Endodermal cell (in vitro differentiated cells): ENCODE results near the gene SDC4. TPM values are rescaled to one million over a fixed set of nuclear protein-coding genes. Genes with fewer than 3 reads are reported as not detected.
A peak's percentile ranks its signal among the peaks of the same experiment; 100 is the strongest.
"Not testable (repeated sequence)": the region's sequence is repeated elsewhere in the genome, so short reads cannot be mapped to it uniquely, and the experiment has no call there.

ENCODE experiments used
- DNase-seq: peaks from one replicate; pipeline ENCODE4 v3.0.0-alpha.2; 2017
- H3K27ac ChIP-seq: 2 replicates; pipeline ENCODE4 v1.5.1; 2013; ENCODE audit warnings: mild to moderate bottlenecking, low read depth, low read length, moderate library complexity
- H3K27me3 ChIP-seq: 2 replicates; pipeline ENCODE4 v1.6.1; 2013; ENCODE audit warnings: mild to moderate bottlenecking, low read length, moderate library complexity; ENCODE audit not compliant: insufficient read depth, control insufficient read depth, poor library complexity, severe bottlenecking
- H3K36me3 ChIP-seq: 2 replicates; pipeline ENCODE4 v1.7.0; 2013; ENCODE audit warnings: mild to moderate bottlenecking, low read length, moderate library complexity; ENCODE audit not compliant: control insufficient read depth, insufficient read depth
- H3K4me1 ChIP-seq: one replicate; pipeline ENCODE4 v1.7.0; 2013; ENCODE audit warnings: low read length; ENCODE audit not compliant: control insufficient read depth, insufficient read depth
- H3K4me3 ChIP-seq: 2 replicates; pipeline ENCODE4 v1.5.1; 2013; ENCODE audit warnings: mild to moderate bottlenecking, low read length, moderate library complexity
- H3K9ac ChIP-seq: 2 replicates; pipeline ENCODE4 v1.6.1; 2013; ENCODE audit warnings: mild to moderate bottlenecking, low read length, moderate library complexity; ENCODE audit not compliant: poor library complexity, severe bottlenecking; ENCODE audit errors: extremely low read depth
- H3K9me3 ChIP-seq: 2 replicates; pipeline ENCODE4 v1.6.1; 2013; ENCODE audit warnings: mild to moderate bottlenecking, low read length, moderate library complexity; ENCODE audit not compliant: control insufficient read depth
- H3K27ac Mint-ChIP-seq: 2 replicates; pipeline ENCODE4 v1.8.0; 2020; ENCODE audit warnings: mixed read lengths
- H3K27me3 Mint-ChIP-seq: 2 replicates; pipeline ENCODE4 v1.8.0; 2021; ENCODE audit warnings: mild to moderate bottlenecking, mixed read lengths; ENCODE audit not compliant: insufficient read depth
- H3K36me3 Mint-ChIP-seq: 2 replicates; pipeline ENCODE4 v1.8.0; 2020; ENCODE audit warnings: low read depth, mixed read lengths
- H3K4me1 Mint-ChIP-seq: 2 replicates; pipeline ENCODE4 v1.8.0; 2020; ENCODE audit warnings: mixed read lengths
- H3K4me3 Mint-ChIP-seq: 2 replicates; pipeline ENCODE4 v1.8.0; 2020; ENCODE audit warnings: mild to moderate bottlenecking, moderate library complexity, mixed read lengths
- H3K9me3 Mint-ChIP-seq: 2 replicates; pipeline ENCODE4 v1.8.0; 2020; ENCODE audit warnings: mild to moderate bottlenecking, mixed read lengths
- WGBS, 2 experiments: methylation state at CpG; one replicate each; pipeline versions ENCODE4 v1.1.5 to v1.1.7; 2013; ENCODE audit warnings: missing lambda C conversion rate in 2 of 2, mixed read lengths in 1 of 2; ENCODE audit not compliant: insufficient coverage in 1 of 2, insufficient read length in 1 of 2; 5-methylcytosine and 5-hydroxymethylcytosine counted together
- total RNA-seq, 2 donors: library from RNA; stranded (reverse); fragmentation: NEBNext Ultra II Directional in 1 of 2; extraction: Animal tissue kit (Norgen Biotek cat#: 25700) in 1 of 2; gene quantifications; 2 replicates in 1 of 2; 3 replicates in 1 of 2; pipeline ENCODE4 v1.2.1, GENCODE V29; 2021
- TF ChIP-seq, protein P1 (sequence below): fragments of 200-600 bp; sonication (generic); conservative IDR thresholded peaks from 2 replicates; pipeline ENCODE4 v1.5.0; 2021; ENCODE audit warnings: antibody characterized with exemption, mild to moderate bottlenecking

Gene SDC4
- total RNA-seq, 2 donors from 2014 or later: 78.0 to 118 TPM

DNA sequence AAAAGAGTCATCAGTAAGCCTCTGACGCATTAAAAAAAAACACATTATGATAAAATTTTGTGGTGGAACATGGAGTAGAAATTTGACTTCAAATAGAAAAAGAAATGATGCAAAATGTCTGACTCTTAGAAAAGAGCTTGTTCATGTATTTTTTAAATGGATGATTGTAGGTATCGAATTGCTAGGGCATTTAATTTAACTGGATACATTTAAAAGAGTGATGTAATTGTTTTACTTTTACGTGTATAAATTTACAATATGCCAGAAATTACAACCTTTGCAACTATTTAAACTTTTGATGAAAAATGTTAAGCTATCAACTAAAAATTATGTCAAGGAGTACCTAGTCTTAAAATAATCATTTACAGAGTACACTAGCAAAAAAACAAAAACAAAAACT is 4.5 kb upstream of the SDC4 start:
- Mint-ChIP-seq H3K27me3 (no peaks in the 10 kb centered on the region), H3K36me3 (no peaks in the 10 kb centered on the region), H3K9me3 (no peaks in the 10 kb centered on the region), H3K4me3 (no peak overlapping the region), H3K27ac (no peak overlapping the region), H3K4me1 (peaks cover 11% of the 10 kb centered on the region)
- Histone ChIP-seq H3K9me3 (no peaks in the 10 kb centered on the region), H3K4me1 (peaks cover 2% of the 10 kb centered on the region), H3K27me3 (no peaks in the 10 kb centered on the region), H3K36me3 (no peaks in the 10 kb centered on the region), H3K27ac (no peak overlapping the region), H3K9ac (no peak overlapping the region), H3K4me3 (no peak overlapping the region)
- TF ChIP-seq, protein P1, sequence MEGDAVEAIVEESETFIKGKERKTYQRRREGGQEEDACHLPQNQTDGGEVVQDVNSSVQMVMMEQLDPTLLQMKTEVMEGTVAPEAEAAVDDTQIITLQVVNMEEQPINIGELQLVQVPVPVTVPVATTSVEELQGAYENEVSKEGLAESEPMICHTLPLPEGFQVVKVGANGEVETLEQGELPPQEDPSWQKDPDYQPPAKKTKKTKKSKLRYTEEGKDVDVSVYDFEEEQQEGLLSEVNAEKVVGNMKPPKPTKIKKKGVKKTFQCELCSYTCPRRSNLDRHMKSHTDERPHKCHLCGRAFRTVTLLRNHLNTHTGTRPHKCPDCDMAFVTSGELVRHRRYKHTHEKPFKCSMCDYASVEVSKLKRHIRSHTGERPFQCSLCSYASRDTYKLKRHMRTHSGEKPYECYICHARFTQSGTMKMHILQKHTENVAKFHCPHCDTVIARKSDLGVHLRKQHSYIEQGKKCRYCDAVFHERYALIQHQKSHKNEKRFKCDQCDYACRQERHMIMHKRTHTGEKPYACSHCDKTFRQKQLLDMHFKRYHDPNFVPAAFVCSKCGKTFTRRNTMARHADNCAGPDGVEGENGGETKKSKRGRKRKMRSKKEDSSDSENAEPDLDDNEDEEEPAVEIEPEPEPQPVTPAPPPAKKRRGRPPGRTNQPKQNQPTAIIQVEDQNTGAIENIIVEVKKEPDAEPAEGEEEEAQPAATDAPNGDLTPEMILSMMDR: no peak
- DNase-seq: no peak
- WGBS, 2 experiments: 92 to 100% methylated on average over 1 to 2 of the region's 3 CpGs

DNA sequence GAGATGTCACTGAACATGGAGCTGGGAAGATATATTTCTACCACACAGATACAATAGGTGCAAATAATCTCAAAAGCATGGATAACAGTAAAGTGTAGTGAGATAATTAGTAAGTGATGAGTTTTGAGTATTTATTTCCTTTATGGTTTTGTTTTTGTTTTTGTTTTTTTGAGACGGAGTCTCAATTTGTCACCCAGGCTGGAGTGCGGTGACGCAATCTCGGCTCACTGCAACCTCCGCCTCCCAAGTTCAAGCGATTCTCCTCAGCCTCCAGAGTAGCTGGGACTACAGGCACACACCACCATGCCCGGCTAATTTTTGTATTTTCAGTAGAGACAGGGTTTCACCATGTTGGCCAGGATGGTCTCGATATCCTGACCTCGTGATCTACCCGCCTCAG is 2.6 kb upstream of the SDC4 start:
- H3K4me3 Mint-ChIP-seq, H3K27ac Mint-ChIP-seq, H3K4me1 ChIP-seq, DNase-seq, H3K9me3 ChIP-seq, H3K4me3 ChIP-seq, H3K9me3 Mint-ChIP-seq, H3K27me3 Mint-ChIP-seq, H3K9ac ChIP-seq, H3K36me3 Mint-ChIP-seq, H3K27ac ChIP-seq, H3K36me3 ChIP-seq, H3K27me3 ChIP-seq: not testable (repeated sequence)
- H3K4me1 Mint-ChIP-seq: peaks cover 29% of the 10 kb centered on the region
- 92 to 97% methylated on average over 7 to 10 of the region's 10 CpGs for WGBS, 2 experiments

DNA sequence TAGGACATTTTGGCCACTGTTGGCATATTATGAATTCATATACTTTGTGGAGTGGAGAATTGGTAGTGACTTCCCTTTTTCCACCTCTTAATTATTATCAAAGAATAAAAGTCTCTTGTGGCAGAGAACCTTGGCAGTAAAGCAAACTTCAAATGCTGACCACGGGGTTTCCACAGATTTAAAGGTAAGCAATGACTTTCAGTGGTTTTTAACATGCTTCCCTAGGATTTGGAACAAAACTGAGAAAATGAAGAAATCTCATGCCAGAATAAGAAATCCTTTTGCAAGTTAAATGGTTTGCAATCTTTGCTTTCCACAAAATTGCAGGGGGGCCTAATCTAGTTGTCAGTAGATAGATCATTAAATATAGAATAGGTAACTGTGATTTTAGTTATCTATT is 2.0 kb upstream of the SDC4 start:
- Histone ChIP-seq H3K4me1 (peaks cover 12% of the 10 kb centered on the region), H3K9me3 (no peaks in the 10 kb centered on the region), H3K27me3 (no peaks in the 10 kb centered on the region), H3K9ac (no peak overlapping the region), H3K27ac (no peak overlapping the region), H3K36me3 (no peaks in the 10 kb centered on the region), H3K4me3 (no peak overlapping the region)
- Mint-ChIP-seq H3K27ac (no peak overlapping the region), H3K27me3 (no peaks in the 10 kb centered on the region), H3K9me3 (no peaks in the 10 kb centered on the region), H3K36me3 (no peaks in the 10 kb centered on the region), H3K4me1 (peaks cover 34% of the 10 kb centered on the region), H3K4me3 (no peak overlapping the region)
- TF ChIP-seq, protein P1: no peak
- WGBS, 2 experiments: 89 to 93% methylated on average over 1 of the region's 1 CpG
- no peak for DNase-seq

DNA sequence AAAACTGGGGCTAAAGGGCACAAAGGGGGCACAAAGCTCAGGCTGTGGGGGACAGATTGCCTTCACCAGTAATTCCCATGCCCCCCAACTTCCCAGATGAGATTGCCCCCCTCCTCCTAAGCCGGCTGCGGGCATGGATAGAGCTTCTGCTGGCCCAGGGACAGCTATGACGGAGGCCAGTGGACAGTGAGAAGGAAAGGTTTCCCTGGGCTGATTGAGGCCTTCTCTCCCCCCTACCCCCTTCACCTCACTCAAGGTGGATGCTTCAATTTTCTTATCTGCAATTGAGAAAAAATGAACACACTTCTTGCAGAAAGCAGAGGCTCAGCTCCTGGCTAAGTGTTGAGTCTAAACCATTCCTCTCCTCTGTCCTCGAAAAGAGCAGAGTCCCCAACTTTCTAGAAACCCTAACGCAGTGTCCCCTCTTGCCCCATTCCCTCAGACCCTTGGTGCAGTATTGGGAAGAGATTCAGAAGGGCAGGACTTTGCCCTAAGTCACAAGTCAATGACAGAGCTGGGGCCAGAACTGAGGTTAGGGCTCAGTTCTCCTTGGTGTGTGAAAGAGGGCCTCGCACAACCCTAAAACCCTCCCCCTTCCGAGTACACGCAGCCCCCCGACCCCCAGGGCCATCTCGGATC is 808 bp downstream of the SDC4 start:
- DNase-seq: no peak
- Mint-ChIP-seq H3K27ac (peak overlapping the region; percentile 87), H3K36me3 (no peaks in the 10 kb centered on the region), H3K4me1 (peaks cover 54% of the 10 kb centered on the region), H3K4me3 (peak overlapping the region; percentile 86), H3K9me3 (no peaks in the 10 kb centered on the region), H3K27me3 (no peaks in the 10 kb centered on the region)
- WGBS, 2 experiments: 10% methylated on average over 9 of the region's 10 CpGs; no CpG with 5 or more reads in 1 of the 2 experiments
- Histone ChIP-seq H3K4me1 (peaks cover 34% of the 10 kb centered on the region), H3K27ac (no peak overlapping the region), H3K9ac (peak overlapping the region; percentile 79), H3K4me3 (peak overlapping the region; percentile 95), H3K27me3 (no peaks in the 10 kb centered on the region), H3K9me3 (no peaks in the 10 kb centered on the region), H3K36me3 (no peaks in the 10 kb centered on the region)
- TF ChIP-seq, protein P1: no peak
